ENCODE measurements around the gene ATP5MC2. TPM values are rescaled to one million over a fixed set of nuclear protein-coding genes. Genes with fewer than 3 reads are reported as not detected.

The ATP5MC2 gene
- total and polyA plus RNA-seq, 10 donors, result 231 to 526 (median 304) TPM

GRCh38 chr12:53631721-53632120, 44.2 kb downstream of the ATP5MC2 start:
- Histone ChIP-seq H3K9me3 (no peaks in the 10 kb centered on the region), H3K4me1 (peaks cover 2 to 7% (median 4%) of the 10 kb centered on the region in 6 donors), H3K36me3 (no peaks in the 10 kb centered on the region), H3K4me3 (no peak overlapping the region), H3K27ac (no peak overlapping the region), H3K27me3 (replicated peaks in 1 of 7) (no peaks in the 10 kb centered on the region)
- no peak for DNase-seq
- 60 to 100% (median 73%) methylated on average over 1 of the region's 1 CpG for WGBS, 5 donors
- intact Hi-C loops (cut with DNase I; ENCODE audit: low total_unique reads), result no loop called here
- TF ChIP-seq CTCF (IDR thresholded peaks at IDR 0.05 in 8 of 11, conservative IDR thresholded peaks at IDR 0.05 in 3 of 11) (no peak), POLR2A (IDR thresholded peaks at IDR 0.05) (no peak), POLR2AphosphoS5 (IDR thresholded peaks at IDR 0.05) (no peak)

- TF ChIP-seq CTCF (IDR thresholded peaks at IDR 0.05 in 8 of 11, conservative IDR thresholded peaks at IDR 0.05 in 3 of 11), result no peak
- TF ChIP-seq POLR2A (IDR thresholded peaks at IDR 0.05), result no peak
- no peak for TF ChIP-seq POLR2AphosphoS5 (IDR thresholded peaks at IDR 0.05)
- Histone ChIP-seq H3K27me3 (replicated peaks in 1 of 7) (no peaks in the 10 kb centered on the region), H3K27ac (no peak overlapping the region), H3K9me3 (no peaks in the 10 kb centered on the region), H3K36me3 (no peaks in the 10 kb centered on the region), H3K4me3 (no peak overlapping the region), H3K4me1 (peaks cover 17 to 38% (median 34%) of the 10 kb centered on the region in 6 donors)
- intact Hi-C loops (cut with DNase I; ENCODE audit: low total_unique reads), result no loop called here
- 84 to 92% (median 87%) methylated on average over 11 of the region's 11 CpGs for WGBS, 5 donors
- DNase-seq, result no peak
These were observed 48.0 kb downstream of the ATP5MC2 start for GRCh38 chr12:53627919-53628318.

DNA sequence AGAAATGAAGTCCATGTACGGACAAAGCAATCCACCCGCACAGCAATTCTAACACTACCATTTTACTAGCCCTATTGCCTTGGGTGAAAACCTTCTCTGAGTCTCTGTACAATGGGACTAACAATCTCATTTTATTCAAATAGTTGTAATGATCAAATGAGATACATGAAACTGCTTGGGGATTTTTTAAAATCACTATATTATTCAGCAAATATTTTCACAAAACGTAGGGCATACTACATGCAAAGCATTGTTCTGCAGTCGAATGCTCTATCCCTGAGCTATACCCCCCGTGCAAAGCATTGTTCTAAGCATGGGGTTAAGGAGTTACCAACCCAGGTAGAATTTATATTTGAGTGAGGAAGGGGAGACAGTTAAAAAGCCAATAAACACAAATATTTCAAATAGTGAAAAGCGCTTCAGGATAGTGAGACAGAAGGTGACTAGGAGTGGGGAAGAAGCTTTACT, 49.1 kb downstream of the ATP5MC2 start:
- Histone ChIP-seq H3K36me3 (peaks cover 0 to 7% (median 0%) of the 10 kb centered on the region in 6 donors), H3K4me1 (peaks cover 22 to 50% (median 43%) of the 10 kb centered on the region in 6 donors), H3K4me3 (peak overlapping the region; percentile 42 to 76 (median 54)), H3K27me3 (replicated peaks in 1 of 7) (no peaks in the 10 kb centered on the region), H3K9me3 (no peaks in the 10 kb centered on the region), H3K27ac (peak overlapping the region; percentile 87 to 97 (median 92))
- no peak for DNase-seq
- 17 to 21% (median 18%) methylated on average over 6 of the region's 6 CpGs for WGBS, 5 donors
- intact Hi-C loops (cut with DNase I; ENCODE audit: low total_unique reads), result no loop called here
- TF ChIP-seq POLR2AphosphoS5 (IDR thresholded peaks at IDR 0.05), result no peak
- no peak for TF ChIP-seq CTCF (IDR thresholded peaks at IDR 0.05 in 8 of 11, conservative IDR thresholded peaks at IDR 0.05 in 3 of 11)
- no peak for TF ChIP-seq POLR2A (IDR thresholded peaks at IDR 0.05)

DNA sequence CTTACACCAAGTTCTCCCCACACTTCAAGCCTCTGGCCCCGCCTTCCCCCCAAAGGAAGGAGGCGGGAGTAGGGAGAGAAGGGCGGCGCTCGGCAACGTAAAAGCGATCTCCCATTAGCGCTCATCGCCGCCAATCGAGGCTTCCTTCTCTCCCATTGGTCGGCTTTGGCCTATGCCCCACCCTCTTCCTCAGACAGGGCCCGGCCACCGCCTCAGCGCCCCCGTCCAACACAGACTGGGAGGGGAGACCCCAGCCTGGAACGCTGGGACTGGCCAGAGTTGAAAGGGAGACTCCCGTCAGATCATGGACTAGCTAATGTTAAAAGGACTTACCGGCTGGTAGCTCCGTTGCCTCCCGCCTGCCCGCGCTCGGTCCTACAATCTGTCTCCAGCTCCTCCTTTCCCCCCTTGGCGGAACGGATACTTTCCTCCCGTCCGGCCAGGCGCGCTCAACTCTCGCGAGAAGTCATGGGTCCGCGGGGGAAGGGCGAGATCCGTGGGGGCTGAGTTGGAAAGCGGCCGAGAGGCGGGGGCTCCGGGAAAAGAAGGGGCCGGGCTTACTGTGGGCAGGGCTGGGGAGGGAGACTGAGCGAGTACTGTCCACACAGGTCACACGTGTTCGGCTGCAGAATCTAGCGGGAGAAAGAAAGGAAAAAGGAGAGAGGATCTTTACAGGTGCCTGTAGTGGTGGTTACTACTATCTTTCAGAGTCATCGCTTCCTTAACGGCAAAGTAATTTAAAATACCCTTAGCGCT, 49.8 kb downstream of the ATP5MC2 start, which contains the start of gene ATF7:
Gene ATF7 (minus strand): TSS at position 437 of the 756 bp plus-strand sequence. CDS start 25,382 bp downstream, outside the sequence.
- DNase-seq, result peak; percentile 99
- no peaks in the 10 kb centered on the region for H3K9me3 ChIP-seq
- peak within 1 kb of the TSS; percentile 87 to 97 (median 92) for H3K27ac ChIP-seq
- WGBS, 5 donors, result 0 to 1% (median 0%) methylated on average over 46 to 48 of the region's 48 CpGs
- peaks cover 25 to 56% (median 45%) of the 10 kb centered on the region in 6 donors for H3K4me1 ChIP-seq
- H3K36me3 ChIP-seq, result peaks cover 0 to 7% (median 0%) of the 10 kb centered on the region in 6 donors
- no peaks in the 10 kb centered on the region for H3K27me3 ChIP-seq (replicated peaks in 1 of 7)
- intact Hi-C loops (cut with DNase I; ENCODE audit: low total_unique reads), result no loop called here
- TF ChIP-seq CTCF (IDR thresholded peaks at IDR 0.05 in 8 of 11, conservative IDR thresholded peaks at IDR 0.05 in 3 of 11) (peak in 4 of 11 experiments; percentile 17 to 41 (median 37)), POLR2A (IDR thresholded peaks at IDR 0.05) (peak in 2 of 3 donors; percentile 11 to 46), POLR2AphosphoS5 (IDR thresholded peaks at IDR 0.05) (peak; percentile 92 to 94 (median 94))
- peak within 1 kb of the TSS; percentile 42 to 76 (median 54) for H3K4me3 ChIP-seq
